BE2C (cell line): ENCODE data around the gene LIN37.
"Not testable (repeated sequence)": the region's sequence is repeated elsewhere in the genome, so short reads cannot be mapped to it uniquely, and the experiment has no call there.

ENCODE experiments used
- DNase-seq: peaks from one replicate; pipeline ENCODE4 v3.0.0-alpha.2; 2020
- H3K27me3 ChIP-seq: fragments of 250-450 bp; sonication (Bioruptor Pico); 2 replicates; pipeline ENCODE4 v1.5.1; 2020; ENCODE audit warnings: mild to moderate bottlenecking
- H3K36me3 ChIP-seq: fragments of 250-450 bp; sonication (Bioruptor Pico); 2 replicates; pipeline ENCODE4 v1.5.1; 2020; ENCODE audit warnings: mild to moderate bottlenecking
- H3K4me1 ChIP-seq: fragments of 250-450 bp; sonication (Bioruptor Pico); 2 replicates; pipeline ENCODE4 v1.5.1; 2020
- H3K4me3 ChIP-seq: 2 replicates; pipeline ENCODE4 v1.5.1; 2011; ENCODE audit warnings: low read depth, low read length
- H3K9me3 ChIP-seq: fragments of 250-450 bp; sonication (Bioruptor Pico); 2 replicates; pipeline ENCODE4 v1.5.1; 2020
- TF ChIP-seq, protein P1 (sequence below): IDR thresholded peaks from 2 replicates; pipeline ENCODE4 v1.5.1; 2012; ENCODE audit warnings: mild to moderate bottlenecking, low read depth, low read length

The LIN37 gene

DNA sequence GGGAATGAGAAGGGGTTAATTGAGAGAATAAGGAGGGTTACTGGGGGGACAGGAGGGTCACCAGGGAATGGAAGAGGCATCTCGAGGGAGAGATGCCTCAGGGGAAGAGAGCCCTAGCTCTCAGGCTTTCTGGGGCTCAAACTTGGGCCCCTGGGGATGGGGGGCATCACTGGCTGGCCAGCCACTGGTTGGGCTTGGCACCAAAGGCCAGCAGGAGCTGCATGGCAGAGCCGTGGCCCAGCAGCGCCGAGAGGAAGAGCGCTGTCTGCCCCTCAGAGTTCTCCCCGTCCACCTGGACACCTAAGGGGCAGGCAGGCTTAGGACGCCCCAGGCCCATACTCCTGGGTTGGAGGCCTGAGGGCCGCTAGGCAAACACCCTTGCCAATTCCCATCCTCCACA lies 44.5 kb downstream of the LIN37 start:
- Histone ChIP-seq H3K4me3 (no peak overlapping the region), H3K27me3 (no peaks in the 10 kb centered on the region), H3K36me3 (no peaks in the 10 kb centered on the region), H3K4me1 (no peaks in the 10 kb centered on the region), H3K9me3 (no peaks in the 10 kb centered on the region)
- no peak for DNase-seq
- TF ChIP-seq, protein P1, sequence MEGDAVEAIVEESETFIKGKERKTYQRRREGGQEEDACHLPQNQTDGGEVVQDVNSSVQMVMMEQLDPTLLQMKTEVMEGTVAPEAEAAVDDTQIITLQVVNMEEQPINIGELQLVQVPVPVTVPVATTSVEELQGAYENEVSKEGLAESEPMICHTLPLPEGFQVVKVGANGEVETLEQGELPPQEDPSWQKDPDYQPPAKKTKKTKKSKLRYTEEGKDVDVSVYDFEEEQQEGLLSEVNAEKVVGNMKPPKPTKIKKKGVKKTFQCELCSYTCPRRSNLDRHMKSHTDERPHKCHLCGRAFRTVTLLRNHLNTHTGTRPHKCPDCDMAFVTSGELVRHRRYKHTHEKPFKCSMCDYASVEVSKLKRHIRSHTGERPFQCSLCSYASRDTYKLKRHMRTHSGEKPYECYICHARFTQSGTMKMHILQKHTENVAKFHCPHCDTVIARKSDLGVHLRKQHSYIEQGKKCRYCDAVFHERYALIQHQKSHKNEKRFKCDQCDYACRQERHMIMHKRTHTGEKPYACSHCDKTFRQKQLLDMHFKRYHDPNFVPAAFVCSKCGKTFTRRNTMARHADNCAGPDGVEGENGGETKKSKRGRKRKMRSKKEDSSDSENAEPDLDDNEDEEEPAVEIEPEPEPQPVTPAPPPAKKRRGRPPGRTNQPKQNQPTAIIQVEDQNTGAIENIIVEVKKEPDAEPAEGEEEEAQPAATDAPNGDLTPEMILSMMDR, result no peak

DNA sequence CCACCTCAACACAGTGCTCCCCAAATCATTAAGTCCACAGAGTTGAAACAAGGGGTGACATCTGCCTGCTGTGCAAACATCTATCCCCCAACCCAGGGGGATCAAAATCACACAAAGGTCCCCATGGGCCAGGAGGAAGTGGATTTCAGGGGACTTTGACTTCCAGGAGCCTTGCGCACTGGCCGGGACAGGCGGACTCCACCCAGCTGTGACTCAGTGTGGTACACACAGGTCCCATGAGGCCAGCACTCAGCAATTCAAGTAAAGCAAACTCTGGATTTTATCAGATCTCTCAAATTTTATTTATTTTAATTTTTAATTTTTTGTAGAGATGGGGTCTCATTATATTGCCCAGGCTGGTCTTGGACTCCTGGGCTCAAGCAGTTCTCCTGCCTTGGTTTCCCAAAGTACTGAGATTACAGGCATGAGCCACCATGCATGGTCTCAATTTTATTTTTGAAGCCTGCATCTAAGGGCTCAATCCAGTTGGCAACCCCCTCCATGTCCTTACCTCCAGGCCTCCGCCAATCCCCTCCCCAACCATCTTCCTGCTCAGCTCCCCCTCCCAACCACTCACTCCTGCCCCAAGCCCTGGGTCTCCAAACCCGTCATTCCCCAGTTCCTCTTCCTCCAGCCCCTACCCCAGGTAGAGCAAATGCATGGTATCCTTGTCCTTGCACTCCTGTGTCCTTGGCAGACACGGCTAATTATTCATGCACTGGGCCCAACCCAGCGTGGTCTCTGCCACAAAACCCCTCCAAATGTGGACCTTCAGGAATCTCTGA lies 45.2 kb downstream of the LIN37 start:
- no peak for DNase-seq
- Histone ChIP-seq H3K27me3 (no peaks in the 10 kb centered on the region), H3K4me3 (no peak overlapping the region), H3K4me1 (no peaks in the 10 kb centered on the region), H3K9me3 (no peaks in the 10 kb centered on the region), H3K36me3 (no peaks in the 10 kb centered on the region)
- TF ChIP-seq, protein P1, result no peak

DNA sequence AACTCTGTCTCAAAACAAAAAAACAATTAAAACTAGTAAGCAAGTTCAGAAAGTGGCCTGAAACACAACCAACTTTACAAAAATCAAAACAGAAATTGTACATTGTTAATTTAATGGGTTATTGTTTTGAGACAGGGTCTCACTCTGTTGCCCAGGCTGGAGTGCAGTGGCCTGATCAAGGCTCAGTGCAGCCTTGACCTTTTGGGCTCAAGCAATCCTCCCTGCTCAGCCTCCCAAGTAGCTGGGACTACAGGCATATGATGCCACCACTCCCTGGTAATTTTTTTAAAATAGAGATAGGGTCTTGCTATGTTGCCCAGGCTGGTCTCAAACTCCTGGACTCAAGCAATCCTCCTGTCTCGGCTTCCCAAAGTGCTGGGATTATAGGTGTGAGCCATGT lies 47.2 kb downstream of the LIN37 start:
- DNase-seq, H3K27me3 ChIP-seq, H3K4me1 ChIP-seq, H3K36me3 ChIP-seq, H3K9me3 ChIP-seq, H3K4me3 ChIP-seq: not testable (repeated sequence)

DNA sequence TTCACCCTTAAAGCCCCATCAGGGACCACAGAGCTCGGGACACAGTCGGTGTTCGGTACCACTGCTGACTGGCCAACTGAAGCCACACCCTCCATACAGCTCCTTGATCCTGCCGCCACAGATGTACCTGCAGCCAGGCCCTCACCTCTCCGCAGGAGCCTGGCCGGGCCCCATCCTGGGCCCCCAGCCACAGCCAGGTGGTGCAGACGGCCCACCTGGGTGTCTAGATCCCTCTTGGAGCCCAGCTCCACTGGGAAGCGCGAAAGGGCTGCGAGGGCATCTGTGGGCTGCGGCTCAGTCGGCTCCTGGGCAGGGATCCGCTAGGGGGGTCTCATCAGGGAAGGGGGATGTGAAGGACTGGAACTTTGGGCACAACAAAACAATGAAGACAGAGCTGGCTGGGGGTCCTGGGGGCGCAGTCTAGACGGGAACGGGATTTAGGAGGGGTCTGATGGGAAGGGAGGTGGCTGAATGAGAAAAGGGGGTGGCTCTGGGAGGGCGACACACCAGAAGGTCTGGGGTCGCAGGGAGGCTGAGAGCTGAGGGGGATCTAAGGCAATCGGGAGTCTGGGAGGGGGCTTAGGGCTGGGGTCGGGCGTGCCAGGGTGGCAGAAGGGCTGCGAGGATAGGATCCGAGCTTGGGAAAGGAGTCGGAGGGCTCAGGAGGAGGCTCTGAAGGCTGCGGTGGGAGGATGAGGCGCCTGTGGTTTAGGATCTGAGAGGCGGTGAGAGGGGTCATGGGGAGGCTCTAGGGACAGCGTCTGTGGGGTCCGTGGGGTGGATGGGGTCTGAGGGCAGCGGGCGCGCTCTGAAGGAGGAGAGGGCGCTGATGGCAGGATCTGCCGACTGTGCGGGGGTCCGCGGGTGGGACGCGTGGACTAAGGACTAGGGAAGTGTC lies 48.5 kb downstream of the LIN37 start:
- no peaks in the 10 kb centered on the region for H3K36me3 ChIP-seq
- TF ChIP-seq, protein P1, result no peak
- no peaks in the 10 kb centered on the region for H3K27me3 ChIP-seq
- H3K4me3 ChIP-seq, result no peak overlapping the region
- DNase-seq, result no peak
- H3K9me3 ChIP-seq, result no peaks in the 10 kb centered on the region
- H3K4me1 ChIP-seq, result no peaks in the 10 kb centered on the region

DNA sequence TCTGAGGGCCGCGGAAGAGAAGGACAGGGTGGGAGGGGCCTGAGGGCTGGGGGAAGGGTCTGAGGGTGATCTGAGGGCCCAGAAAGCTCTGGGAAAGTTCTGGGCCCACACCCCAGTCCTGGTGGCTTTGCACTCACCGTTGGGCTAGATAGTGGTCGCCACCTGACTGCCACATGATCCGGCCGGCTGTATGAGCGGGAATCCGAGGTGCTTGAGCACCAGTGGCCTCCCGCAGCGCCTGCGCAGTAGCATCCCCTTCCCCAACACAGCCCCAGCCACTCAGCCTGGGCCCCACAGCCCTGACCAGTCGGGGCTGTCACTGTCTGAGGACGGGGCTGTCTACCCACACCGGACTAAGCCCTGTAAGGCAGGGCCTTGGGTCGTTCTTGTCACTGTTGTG lies 49.3 kb downstream of the LIN37 start:
- DNase-seq, result no peak
- no peaks in the 10 kb centered on the region for H3K27me3 ChIP-seq
- H3K4me3 ChIP-seq, result no peak overlapping the region
- H3K36me3 ChIP-seq, result no peaks in the 10 kb centered on the region
- TF ChIP-seq, protein P1, result no peak
- no peaks in the 10 kb centered on the region for H3K4me1 ChIP-seq
- H3K9me3 ChIP-seq, result no peaks in the 10 kb centered on the region

DNA sequence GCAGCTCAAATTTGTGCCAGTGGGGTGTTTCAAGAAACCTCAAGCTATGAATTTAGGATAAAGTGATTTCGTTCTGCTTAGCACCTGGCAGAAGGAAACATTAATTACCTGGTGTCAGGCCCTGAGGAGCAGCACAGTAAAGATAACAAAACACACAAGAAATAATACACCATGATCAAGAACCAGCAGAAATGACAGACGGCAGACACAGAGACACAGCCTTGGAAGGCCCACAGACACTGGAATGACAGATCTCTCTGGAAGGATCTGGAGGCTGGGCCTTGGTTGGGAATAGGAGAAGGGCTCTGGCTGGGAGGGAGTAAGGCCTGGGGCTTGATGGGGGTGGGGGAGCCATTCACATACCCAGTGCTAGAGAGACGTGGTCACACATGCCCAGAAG lies 53.5 kb downstream of the LIN37 start:
- Histone ChIP-seq H3K9me3 (no peaks in the 10 kb centered on the region), H3K27me3 (no peaks in the 10 kb centered on the region), H3K4me3 (no peak overlapping the region), H3K36me3 (no peaks in the 10 kb centered on the region), H3K4me1 (no peaks in the 10 kb centered on the region)
- DNase-seq, result no peak
- TF ChIP-seq, protein P1, result no peak
